Gastrocnemius medialis (tissue), 4 donors: ENCODE results near the gene LTBP4. TPM values are rescaled to one million over a fixed set of nuclear protein-coding genes. Genes with fewer than 3 reads are reported as not detected.

Source experiments
- ATAC-seq, 2 donors: fragments of 150-250 bp; one replicate each; pipeline ENCODE4 v1.9.1; 2016
- DNase-seq, 2 donors: peaks; one replicate each; pipeline ENCODE4 v3.0.0-alpha.2; 2019
- H3K27ac ChIP-seq, 4 donors: fragments of 200-600 bp; sonication (generic); 1 replicate in 1 of 4; 2 replicates in 3 of 4; pipeline ENCODE4 v1.5.1; 2016 to 2018; ENCODE audit warnings: mild to moderate bottlenecking in 2 of 4, moderate library complexity in 1 of 4
- H3K27me3 ChIP-seq, 3 donors: fragments of 200-600 bp; sonication (generic) in 2 of 3; 1 replicate in 1 of 3; 2 replicates in 2 of 3; pipeline versions ENCODE4 v1.5.1 to v1.6.0; 2016 to 2019; ENCODE audit warnings: mild to moderate bottlenecking in 1 of 3, moderate library complexity in 1 of 3
- H3K36me3 ChIP-seq, 2 donors: fragments of 200-600 bp; sonication (generic) in 1 of 2; one replicate each; pipeline ENCODE4 v1.5.1; 2017 to 2018
- H3K4me1 ChIP-seq, 2 donors: fragments of 200-600 bp; sonication (generic) in 1 of 2; one replicate each; pipeline ENCODE4 v1.5.1; 2016 to 2017; ENCODE audit warnings: mild to moderate bottlenecking in 2 of 2
- H3K4me3 ChIP-seq, 4 donors: fragments of 200-600 bp; sonication (generic) in 3 of 4; 1 replicate in 1 of 4; 2 replicates in 3 of 4; pipeline ENCODE4 v1.5.1; 2016 to 2019; ENCODE audit warnings: mild to moderate bottlenecking in 2 of 4
- H3K9me3 ChIP-seq, 3 donors: fragments of 200-600 bp; sonication (generic) in 2 of 3; 1 replicate in 1 of 3; 2 replicates in 2 of 3; pipeline ENCODE4 v1.5.1; 2016 to 2019
- CTCF ChIP-seq, 5 experiments: fragments of 450-650 bp in 3 of 5; fragments of 200-600 bp in 2 of 5; sonication (generic) in 2 of 5; IDR thresholded peaks in 4 of 5; conservative IDR thresholded peaks in 1 of 5; 1 replicate in 4 of 5; 2 replicates in 1 of 5; pipeline ENCODE4 v1.5.1; 2016 to 2019; ENCODE audit warnings: antibody characterized with exemption in 5 of 5, mild to moderate bottlenecking in 3 of 5, moderate library complexity in 3 of 5
- POLR2A ChIP-seq, 2 donors: fragments of 450-650 bp; IDR thresholded peaks; one replicate each; pipeline ENCODE4 v1.6.1; 2017; ENCODE audit warnings: antibody characterized with exemption in 2 of 2, mild to moderate bottlenecking in 2 of 2, moderate library complexity in 2 of 2
- in situ Hi-C, 4 donors: fragments of 200-750 bp; cut with MboI; loops; one replicate each; pipeline versions ENCODE4 v1.15.0 to v1.8.0; 2017; ENCODE audit warnings: low sequenced_read_pairs in 4 of 4
- intact Hi-C: fragments of 100-400 bp; cut with DNase I; formaldehyde crosslinking; loops from one replicate; pipeline ENCODE4 v1.15.1; 2023; ENCODE audit warnings: low total_unique reads
- total RNA-seq, 4 donors: library from RNA; depleted of rRNA; stranded (reverse); fragments of >200 nt; gene quantifications; one replicate each; pipeline versions ENCODE4 v1.1.0 to v1.2.3, GENCODE V29; 2016

LTBP4 gene
- total RNA-seq, 4 donors from 2014 or later, result 34.4 to 46.7 (median 40.5) TPM

GRCh38 chr19:40659566-40659965 lies 58.4 kb downstream of the LTBP4 start:
- Histone ChIP-seq H3K27me3 (no peaks in the 10 kb centered on the region), H3K4me1 (peaks cover 6 to 11% of the 10 kb centered on the region in 2 donors), H3K9me3 (no peaks in the 10 kb centered on the region), H3K27ac (no peak overlapping the region), H3K36me3 (no peaks in the 10 kb centered on the region), H3K4me3 (no peak overlapping the region)
- DNase-seq (no peak), ATAC-seq (no peak)
- TF ChIP-seq POLR2A (IDR thresholded peaks at IDR 0.05), result no peak
- no peak for TF ChIP-seq CTCF (IDR thresholded peaks at IDR 0.05 in 4 of 5, conservative IDR thresholded peaks at IDR 0.05 in 1 of 5)
- in situ Hi-C loops (loop anchor here (10.0 to 25.0 kb wide), 4 partner anchors 165 to 603 kb away; partner anchors contain the start of gene HNRNPUL1 (in 1 of the 4)), intact Hi-C loops (no loop called here)

GRCh38 chr19:40661616-40662015 lies 60.4 kb downstream of the LTBP4 start:
- Histone ChIP-seq H3K36me3 (no peaks in the 10 kb centered on the region), H3K27me3 (no peaks in the 10 kb centered on the region), H3K4me1 (peaks cover 6 to 11% of the 10 kb centered on the region in 2 donors), H3K27ac (no peak overlapping the region), H3K9me3 (no peaks in the 10 kb centered on the region), H3K4me3 (no peak overlapping the region)
- ATAC-seq (no peak), DNase-seq (no peak)
- no peak for TF ChIP-seq CTCF (IDR thresholded peaks at IDR 0.05 in 4 of 5, conservative IDR thresholded peaks at IDR 0.05 in 1 of 5)
- intact Hi-C loops (loop anchor here (1.0 to 10.0 kb wide), 4 partner anchors 53 to 603 kb away; partner anchors contain the start of gene HNRNPUL1), in situ Hi-C loops (loop anchor here (5.0 to 25.0 kb wide), 5 partner anchors 156 to 601 kb away; partner anchors contain the start of gene HNRNPUL1 (in 1 of the 4))

GRCh38 chr19:40662925-40663694 lies 61.9 kb downstream of the LTBP4 start:
- ATAC-seq, result peak; percentile 88 to 89
- no peak for TF ChIP-seq POLR2A (IDR thresholded peaks at IDR 0.05)
- peak; percentile 36 to 99 (median 98) for TF ChIP-seq CTCF (IDR thresholded peaks at IDR 0.05 in 4 of 5, conservative IDR thresholded peaks at IDR 0.05 in 1 of 5)
- in situ Hi-C loops (loop anchor here (5.0 to 25.0 kb wide), 5 partner anchors 154 to 599 kb away; partner anchors contain the start of gene HNRNPUL1 (in 1 of the 4)), intact Hi-C loops (loop anchor here (1.0 to 10.0 kb wide), 4 partner anchors 52 to 602 kb away; partner anchors contain the start of gene HNRNPUL1)
- H3K9me3 ChIP-seq, result no peaks in the 10 kb centered on the region
- H3K36me3 ChIP-seq, result no peaks in the 10 kb centered on the region
- no peaks in the 10 kb centered on the region for H3K27me3 ChIP-seq
- peak; percentile 84 to 85 for DNase-seq
- H3K27ac ChIP-seq, result peak overlapping the region; percentile 87 to 94 (median 92)
- H3K4me3 ChIP-seq, result peak overlapping the region; percentile 80 to 96 (median 86)
- peaks cover 6 to 11% of the 10 kb centered on the region in 2 donors for H3K4me1 ChIP-seq

GRCh38 chr19:40663695-40664692 lies 62.8 kb downstream of the LTBP4 start:
- peaks cover 0 to 3% of the 10 kb centered on the region in 2 donors for H3K36me3 ChIP-seq
- TF ChIP-seq CTCF (IDR thresholded peaks at IDR 0.05 in 4 of 5, conservative IDR thresholded peaks at IDR 0.05 in 1 of 5) (no peak), POLR2A (IDR thresholded peaks at IDR 0.05) (no peak)
- peak overlapping the region; percentile 80 to 96 (median 86) for H3K4me3 ChIP-seq
- H3K27ac ChIP-seq, result peak overlapping the region; percentile 87 to 94 (median 92)
- in situ Hi-C loops, result loop anchor here (5.0 to 25.0 kb wide), 5 partner anchors 153 to 598 kb away; partner anchors contain the start of gene HNRNPUL1 (in 1 of the 4)
- intact Hi-C loops, result loop anchor here (2.0 to 10.0 kb wide), 3 partner anchors 51 to 601 kb away; partner anchors contain the start of gene HNRNPUL1
- DNase-seq, result peak in 1 of 2 donors; percentile 21
- no peaks in the 10 kb centered on the region for H3K9me3 ChIP-seq
- no peaks in the 10 kb centered on the region for H3K27me3 ChIP-seq
- ATAC-seq, result peak in 1 of 2 donors; percentile 19
- peaks cover 6 to 11% of the 10 kb centered on the region in 2 donors for H3K4me1 ChIP-seq
